ENCODE measurements around the gene MMP24OS. TPM values are rescaled to one million over a fixed set of nuclear protein-coding genes. Genes with fewer than 3 reads are reported as not detected.

The MMP24OS gene
- total and polyA plus RNA-seq, 8 donors = 16.2 to 82.4 (median 38.6) TPM

- H3K27me3 ChIP-seq = no peaks in the 10 kb centered on the region
- peaks cover 23 to 69% (median 62%) of the 10 kb centered on the region in 4 donors for H3K36me3 ChIP-seq
- no peaks in the 10 kb centered on the region for H3K9me3 ChIP-seq
- 85 to 97% (median 92%) methylated on average over 6 of the region's 6 CpGs for WGBS, 5 donors
- intact Hi-C loops (cut with DNase I; ENCODE audit: low total_unique reads) = no loop called here
- DNase-seq = no peak
- peaks cover 17 to 53% (median 45%) of the 10 kb centered on the region in 4 donors for H3K4me1 ChIP-seq
- H3K27ac ChIP-seq = peak overlapping the region in 4 of 5 donors; percentile 96 to 99 (median 99)
- no peak for TF ChIP-seq EP300 (IDR thresholded peaks at IDR 0.05)
- TF ChIP-seq POLR2AphosphoS5 (IDR thresholded peaks at IDR 0.05) = no peak
- no peak for TF ChIP-seq POLR2A (IDR thresholded peaks at IDR 0.05)
- no peak for TF ChIP-seq CTCF (IDR thresholded peaks at IDR 0.05)
- peak overlapping the region in 3 of 4 donors; percentile 70 to 93 (median 71) for H3K4me3 ChIP-seq
These were observed 1.5 kb downstream of the MMP24OS start for GRCh38 chr20:35276408-35276807.

- no peaks in the 10 kb centered on the region for H3K27me3 ChIP-seq
- peaks cover 26 to 69% (median 66%) of the 10 kb centered on the region in 4 donors for H3K36me3 ChIP-seq
- TF ChIP-seq POLR2A (IDR thresholded peaks at IDR 0.05) (no peak), CTCF (IDR thresholded peaks at IDR 0.05) (no peak), POLR2AphosphoS5 (IDR thresholded peaks at IDR 0.05) (no peak), EP300 (IDR thresholded peaks at IDR 0.05) (no peak)
- no peak for DNase-seq
- intact Hi-C loops (cut with DNase I; ENCODE audit: low total_unique reads) = no loop called here
- H3K4me3 ChIP-seq = peak overlapping the region in 1 of 4 donors; percentile 71
- H3K4me1 ChIP-seq = peaks cover 17 to 52% (median 45%) of the 10 kb centered on the region in 4 donors
- H3K9me3 ChIP-seq = no peaks in the 10 kb centered on the region
- 79 to 92% (median 87%) methylated on average over 9 to 12 of the region's 12 CpGs for WGBS, 5 donors
- peak overlapping the region in 2 of 5 donors; percentile 96 to 99 for H3K27ac ChIP-seq
These were observed 2.1 kb downstream of the MMP24OS start for GRCh38 chr20:35275741-35276251.

- H3K27me3 ChIP-seq = no peaks in the 10 kb centered on the region
- DNase-seq = no peak
- no peaks in the 10 kb centered on the region for H3K9me3 ChIP-seq
- H3K4me3 ChIP-seq = no peak overlapping the region
- TF ChIP-seq POLR2A (IDR thresholded peaks at IDR 0.05) (no peak), CTCF (IDR thresholded peaks at IDR 0.05) (no peak), EP300 (IDR thresholded peaks at IDR 0.05) (no peak), POLR2AphosphoS5 (IDR thresholded peaks at IDR 0.05) (no peak)
- intact Hi-C loops (cut with DNase I; ENCODE audit: low total_unique reads) = no loop called here
- H3K36me3 ChIP-seq = peaks cover 14 to 69% (median 65%) of the 10 kb centered on the region in 4 donors
- 90 to 93% (median 92%) methylated on average over 20 to 24 of the region's 24 CpGs for WGBS, 5 donors
- peaks cover 17 to 43% (median 38%) of the 10 kb centered on the region in 4 donors for H3K4me1 ChIP-seq
- peak overlapping the region in 1 of 5 donors; percentile 10 for H3K27ac ChIP-seq
These were observed 3.5 kb downstream of the MMP24OS start for GRCh38 chr20:35274172-35275092.

GRCh38 chr20:35273449-35274171 lies 4.3 kb downstream of the MMP24OS start:
- Histone ChIP-seq H3K4me1 (peaks cover 14 to 42% (median 38%) of the 10 kb centered on the region in 4 donors), H3K9me3 (no peaks in the 10 kb centered on the region), H3K27ac (peak overlapping the region in 1 of 5 donors; percentile 13), H3K36me3 (peaks cover 11 to 65% (median 59%) of the 10 kb centered on the region in 4 donors), H3K4me3 (no peak overlapping the region), H3K27me3 (no peaks in the 10 kb centered on the region)
- WGBS, 5 donors = 75 to 79% (median 78%) methylated on average over 13 of the region's 13 CpGs
- intact Hi-C loops (cut with DNase I; ENCODE audit: low total_unique reads) = no loop called here
- no peak for TF ChIP-seq POLR2A (IDR thresholded peaks at IDR 0.05)
- TF ChIP-seq CTCF (IDR thresholded peaks at IDR 0.05) = no peak
- no peak for TF ChIP-seq POLR2AphosphoS5 (IDR thresholded peaks at IDR 0.05)
- DNase-seq = peak in 1 of 2 donors; percentile 36
